NCI-H2227 (cell line): ENCODE data around the gene KREMEN2.
"Not testable (repeated sequence)": the region's sequence is repeated elsewhere in the genome, so short reads cannot be mapped to it uniquely, and the experiment has no call there.

ENCODE experiments used
- DNase-seq: peaks from one replicate; lab custom pipeline; 2025; ENCODE audit not compliant: unreplicated experiment; lab: John Stamatoyannopoulos, UW

Gene KREMEN2

GRCh38 chr16:2963723-2964474, at the start of gene KREMEN2:
Gene KREMEN2 (plus strand): TSS chr16:2964275. CDS start chr16:2964521, 246 bp downstream.
- DNase-seq: peak; percentile 94

GRCh38 chr16:2915196-2915929, 48.7 kb upstream of the KREMEN2 start:
- DNase-seq: peak; percentile 68

GRCh38 chr16:2919511-2920255, 44.4 kb upstream of the KREMEN2 start:
- peak; percentile 80 for DNase-seq

- no peak for DNase-seq
Measured at GRCh38 chr16:2923481-2923880, 40.6 kb upstream of the KREMEN2 start.

GRCh38 chr16:2924901-2925755, 38.9 kb upstream of the KREMEN2 start:
- DNase-seq: no peak

GRCh38 chr16:2925951-2926649, 38.0 kb upstream of the KREMEN2 start:
- DNase-seq: no peak

- DNase-seq: no peak
Measured at GRCh38 chr16:2926650-2926999, 37.5 kb upstream of the KREMEN2 start.

- peak; percentile 92 for DNase-seq
Measured at GRCh38 chr16:2927010-2927646, 36.9 kb upstream of the KREMEN2 start.

GRCh38 chr16:2928151-2928550, 35.9 kb upstream of the KREMEN2 start:
- not testable (repeated sequence) for DNase-seq

- no peak for DNase-seq
Measured at GRCh38 chr16:2928796-2929195, 35.3 kb upstream of the KREMEN2 start.

GRCh38 chr16:2929693-2930092, 34.4 kb upstream of the KREMEN2 start:
- DNase-seq: no peak

- DNase-seq: no peak
Measured at GRCh38 chr16:2930236-2930635, 33.8 kb upstream of the KREMEN2 start.

- not testable (repeated sequence) for DNase-seq
Measured at GRCh38 chr16:2931231-2931914, 32.7 kb upstream of the KREMEN2 start.

- no peak for DNase-seq
Measured at GRCh38 chr16:2933136-2933535, 30.9 kb upstream of the KREMEN2 start.

- no peak for DNase-seq
Measured at GRCh38 chr16:2933701-2934100, 30.4 kb upstream of the KREMEN2 start.

- DNase-seq: no peak
Measured at GRCh38 chr16:2934450-2934849, 29.6 kb upstream of the KREMEN2 start.

- no peak for DNase-seq
Measured at GRCh38 chr16:2936436-2937011, 27.6 kb upstream of the KREMEN2 start.

GRCh38 chr16:2937170-2937569, 26.9 kb upstream of the KREMEN2 start:
- no peak for DNase-seq

GRCh38 chr16:2938206-2938605, 25.9 kb upstream of the KREMEN2 start:
- no peak for DNase-seq
